Cardiac muscle cell (in vitro differentiated cells and primary cell): ENCODE results near the gene ATL1. TPM values are rescaled to one million over a fixed set of nuclear protein-coding genes. Genes with fewer than 3 reads are reported as not detected.

Experiments used
- DNase-seq, 2 donors: peaks; one replicate each; pipeline versions ENCODE4 v3.0.0 to v3.0.0-alpha.2; 2010 to 2017; ENCODE audit warnings: low read depth in 1 of 2, low spot score in 1 of 2
- H3K27ac ChIP-seq: fragments of 200-600 bp; sonication (generic); 2 replicates; pipeline ENCODE4 v1.5.1; 2016
- H3K27me3 ChIP-seq: fragments of 200-600 bp; sonication (generic); 2 replicates; pipeline ENCODE4 v1.6.0; 2016; ENCODE audit warnings: control low read depth
- H3K36me3 ChIP-seq: fragments of 200-600 bp; sonication (generic); 2 replicates; pipeline ENCODE4 v1.5.1; 2016; ENCODE audit warnings: control low read depth
- H3K4me1 ChIP-seq: fragments of 200-600 bp; sonication (generic); 2 replicates; pipeline ENCODE4 v1.8.1; 2017; ENCODE audit warnings: low read depth, mild to moderate bottlenecking, mixed run types
- H3K4me3 ChIP-seq: fragments of 200-600 bp; sonication (generic); 2 replicates; pipeline ENCODE4 v1.5.1; 2016; ENCODE audit warnings: mild to moderate bottlenecking
- H3K9me3 ChIP-seq: fragments of 200-600 bp; sonication (generic); 2 replicates; pipeline ENCODE4 v1.5.1; 2017; ENCODE audit warnings: low read depth, mild to moderate bottlenecking, control low read depth
- polyA plus RNA-seq: library from polyadenylated mRNA; unstranded; fragments of >200 nt; fragmentation: Nextera tagmentation; extraction: Ambion mirVana; gene quantifications from 2 replicates; pipeline ENCODE4 v1.2.1, GENCODE V29; 2016
- total RNA-seq: library from RNA; depleted of rRNA; stranded (reverse); fragments of >200 nt; gene quantifications from 2 replicates; pipeline ENCODE4 v1.2.3, GENCODE V29; 2016
- TF ChIP-seq, protein P1 (sequence below): IDR thresholded peaks from 2 replicates; pipeline ENCODE4 v1.5.1; 2012; ENCODE audit warnings: low read depth, mild to moderate bottlenecking, low read length

The ATL1 gene
- total and polyA plus RNA-seq, 2 experiments from 2014 or later = 0.39 to 3.3 TPM

DNA sequence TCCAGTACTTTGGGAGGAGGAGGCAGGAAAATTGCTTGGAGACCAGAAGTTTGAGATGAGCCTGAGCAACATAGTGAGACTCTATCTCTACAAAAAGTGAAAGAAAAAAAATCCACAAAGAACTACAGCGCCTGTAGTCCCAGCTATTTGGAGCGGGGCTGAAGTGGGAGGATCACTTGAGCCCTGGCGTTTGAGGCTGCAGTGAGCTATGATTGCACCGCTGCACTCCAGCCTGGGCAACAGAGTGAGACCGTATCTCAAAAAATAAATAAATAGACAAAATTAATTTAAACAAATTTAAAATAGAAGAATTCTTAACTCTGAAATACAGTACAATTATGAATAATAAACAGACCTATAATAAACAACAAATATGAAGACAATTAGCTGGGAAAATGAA is 40.9 kb downstream of the ATL1 start:
- H3K27me3 ChIP-seq = no peaks in the 10 kb centered on the region
- no peak overlapping the region for H3K4me3 ChIP-seq
- peaks cover 15% of the 10 kb centered on the region for H3K4me1 ChIP-seq
- DNase-seq = peak; percentile 35 to 60
- TF ChIP-seq, protein P1, sequence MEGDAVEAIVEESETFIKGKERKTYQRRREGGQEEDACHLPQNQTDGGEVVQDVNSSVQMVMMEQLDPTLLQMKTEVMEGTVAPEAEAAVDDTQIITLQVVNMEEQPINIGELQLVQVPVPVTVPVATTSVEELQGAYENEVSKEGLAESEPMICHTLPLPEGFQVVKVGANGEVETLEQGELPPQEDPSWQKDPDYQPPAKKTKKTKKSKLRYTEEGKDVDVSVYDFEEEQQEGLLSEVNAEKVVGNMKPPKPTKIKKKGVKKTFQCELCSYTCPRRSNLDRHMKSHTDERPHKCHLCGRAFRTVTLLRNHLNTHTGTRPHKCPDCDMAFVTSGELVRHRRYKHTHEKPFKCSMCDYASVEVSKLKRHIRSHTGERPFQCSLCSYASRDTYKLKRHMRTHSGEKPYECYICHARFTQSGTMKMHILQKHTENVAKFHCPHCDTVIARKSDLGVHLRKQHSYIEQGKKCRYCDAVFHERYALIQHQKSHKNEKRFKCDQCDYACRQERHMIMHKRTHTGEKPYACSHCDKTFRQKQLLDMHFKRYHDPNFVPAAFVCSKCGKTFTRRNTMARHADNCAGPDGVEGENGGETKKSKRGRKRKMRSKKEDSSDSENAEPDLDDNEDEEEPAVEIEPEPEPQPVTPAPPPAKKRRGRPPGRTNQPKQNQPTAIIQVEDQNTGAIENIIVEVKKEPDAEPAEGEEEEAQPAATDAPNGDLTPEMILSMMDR = no peak
- H3K27ac ChIP-seq = no peak overlapping the region
- H3K36me3 ChIP-seq = no peaks in the 10 kb centered on the region
- no peaks in the 10 kb centered on the region for H3K9me3 ChIP-seq

DNA sequence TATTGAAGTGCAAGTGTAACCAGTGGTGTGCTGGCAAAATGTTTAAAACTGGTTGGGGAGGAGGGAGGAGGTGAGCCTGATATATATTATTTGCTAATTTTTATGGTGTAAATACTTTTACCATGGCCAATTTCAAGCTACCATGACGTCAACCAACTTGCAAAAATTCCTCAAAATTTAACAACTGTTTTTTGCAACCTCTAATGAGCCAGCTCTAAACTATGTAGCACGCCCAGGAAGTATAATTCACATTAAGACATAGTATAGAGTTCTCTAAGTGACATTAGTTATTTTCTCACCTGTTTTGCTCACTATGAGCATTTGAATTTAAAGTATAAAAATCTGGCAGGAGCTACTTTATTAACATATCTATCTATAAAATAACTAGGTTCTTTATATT is 41.4 kb downstream of the ATL1 start:
- TF ChIP-seq, protein P1 = no peak
- H3K4me3 ChIP-seq = no peak overlapping the region
- H3K36me3 ChIP-seq = no peaks in the 10 kb centered on the region
- no peaks in the 10 kb centered on the region for H3K27me3 ChIP-seq
- DNase-seq = peak in 1 of 2 donors; percentile 16
- H3K9me3 ChIP-seq = no peaks in the 10 kb centered on the region
- no peak overlapping the region for H3K27ac ChIP-seq
- H3K4me1 ChIP-seq = peaks cover 15% of the 10 kb centered on the region

DNA sequence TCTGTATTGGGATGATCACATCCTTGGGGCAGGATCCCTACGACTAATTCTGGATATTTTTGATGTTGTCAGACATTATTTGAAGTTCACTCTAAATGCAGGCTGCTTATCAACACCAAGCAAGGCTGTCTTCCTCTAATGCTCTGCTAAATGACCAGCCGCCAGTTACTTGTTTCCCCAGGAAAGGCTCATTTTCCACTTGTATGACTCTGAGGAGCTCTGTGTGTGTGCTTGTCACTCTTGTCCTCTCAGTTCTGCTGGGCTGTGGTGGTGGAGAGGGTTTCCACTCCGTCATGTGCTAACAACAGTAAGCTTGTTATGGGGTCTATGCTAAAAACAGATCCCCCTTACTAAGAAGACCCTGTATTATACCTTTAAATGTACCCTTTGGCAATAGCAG is 42.1 kb downstream of the ATL1 start:
- H3K36me3 ChIP-seq = no peaks in the 10 kb centered on the region
- peak in 1 of 2 donors; percentile 10 for DNase-seq
- no peak overlapping the region for H3K4me3 ChIP-seq
- TF ChIP-seq, protein P1 = no peak
- H3K27ac ChIP-seq = peak overlapping the region; percentile 18
- no peaks in the 10 kb centered on the region for H3K27me3 ChIP-seq
- no peaks in the 10 kb centered on the region for H3K9me3 ChIP-seq
- H3K4me1 ChIP-seq = peaks cover 15% of the 10 kb centered on the region

DNA sequence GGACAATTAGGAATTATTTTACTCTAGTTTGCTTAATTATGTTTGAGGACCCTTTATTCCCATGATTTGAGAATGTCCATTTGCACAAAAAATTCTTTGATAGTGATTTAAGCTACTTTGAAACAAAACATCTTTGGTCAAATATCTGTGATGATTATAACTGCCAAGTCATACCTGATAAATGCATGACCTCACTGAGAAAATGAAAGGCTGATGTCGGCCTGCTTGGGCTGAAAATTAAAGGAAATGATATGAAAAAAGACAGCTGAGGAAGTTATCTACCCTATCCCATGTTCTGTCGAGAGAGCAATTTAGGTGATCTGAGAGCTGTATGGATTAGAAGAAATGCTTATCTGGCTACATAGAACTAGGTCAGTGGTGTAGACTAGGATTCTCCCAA is 43.6 kb downstream of the ATL1 start:
- Histone ChIP-seq H3K36me3 (no peaks in the 10 kb centered on the region), H3K27me3 (no peaks in the 10 kb centered on the region), H3K27ac (no peak overlapping the region), H3K4me1 (peaks cover 15% of the 10 kb centered on the region), H3K9me3 (no peaks in the 10 kb centered on the region), H3K4me3 (no peak overlapping the region)
- DNase-seq = no peak
- TF ChIP-seq, protein P1 = no peak

DNA sequence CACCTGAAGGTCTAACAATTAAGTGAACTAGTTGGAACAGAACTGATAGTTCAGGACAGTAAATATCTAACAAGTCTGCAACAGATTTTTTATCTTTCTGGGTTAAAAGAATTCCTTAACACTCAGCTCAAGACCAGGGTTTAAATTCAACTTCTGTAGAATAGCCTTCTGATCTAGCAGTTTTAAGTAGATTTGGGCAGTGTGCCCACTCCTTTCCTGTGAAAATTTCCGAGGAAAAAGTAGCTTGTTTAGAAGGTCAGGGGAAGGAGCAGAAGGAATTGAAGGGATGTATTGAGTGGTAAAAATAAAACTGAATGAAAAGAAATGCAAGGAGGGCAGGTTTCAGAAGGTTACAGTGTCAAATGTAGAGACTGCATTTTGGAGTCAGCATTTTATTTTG is 45.8 kb downstream of the ATL1 start:
- H3K27ac ChIP-seq = no peak overlapping the region
- TF ChIP-seq, protein P1 = no peak

DNA sequence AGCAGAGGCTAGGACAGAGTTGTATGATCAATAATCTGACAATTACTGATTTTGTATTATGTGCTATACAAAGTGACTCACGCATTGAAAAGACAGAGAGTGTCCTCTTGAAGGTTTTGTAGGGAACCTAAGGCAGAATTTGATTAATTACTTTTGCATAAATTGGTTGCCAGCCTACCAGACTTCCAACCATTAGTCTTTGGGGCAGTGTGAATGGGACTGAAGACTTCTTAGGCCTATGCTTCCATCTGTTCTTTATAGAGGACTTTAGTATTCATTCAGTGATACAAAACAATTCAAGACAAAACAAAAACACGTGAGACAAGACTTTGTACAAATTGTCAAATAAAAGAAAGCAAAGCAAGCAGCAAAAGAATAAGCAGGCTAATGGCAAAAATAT is 46.5 kb downstream of the ATL1 start:
- TF ChIP-seq, protein P1 = no peak
- Histone ChIP-seq H3K36me3 (no peaks in the 10 kb centered on the region), H3K27ac (no peak overlapping the region), H3K9me3 (no peaks in the 10 kb centered on the region), H3K4me3 (no peak overlapping the region), H3K4me1 (peaks cover 8% of the 10 kb centered on the region), H3K27me3 (no peaks in the 10 kb centered on the region)
- DNase-seq = no peak

More for the DNA sequence above, 45.8 kb downstream of the ATL1 start:
- no peak overlapping the region for H3K4me3 ChIP-seq
- DNase-seq = peak in 1 of 2 donors; percentile 61
- no peaks in the 10 kb centered on the region for H3K9me3 ChIP-seq
- H3K36me3 ChIP-seq = no peaks in the 10 kb centered on the region
- H3K4me1 ChIP-seq = peaks cover 8% of the 10 kb centered on the region
- H3K27me3 ChIP-seq = no peaks in the 10 kb centered on the region
